ENCODE results near the gene ECSIT.
"Not testable (repeated sequence)": the region's sequence is repeated elsewhere in the genome, so short reads cannot be mapped to it uniquely, and the experiment has no call there.

Gene ECSIT
- 20.9 to 28.8 (median 27.7) reads per million in 3 donors for total RNA-seq

GRCh38 chr19:11528551-11529341 is at the start of gene ECSIT:
Gene ECSIT, minus strand, starts transcription at chr19:11529134. Its CDS starts 9,964 bp downstream, at chr19:11519170.
- no peaks in the 10 kb centered on the region for H3K27me3 ChIP-seq (replicated peaks; ENCODE audit: control insufficient read depth, insufficient read depth, low read length, poor library complexity, severe bottlenecking)
- peaks cover 6% of the 10 kb centered on the region for H3K4me1 ChIP-seq (ENCODE audit: control insufficient read depth, insufficient read depth, low read length, poor library complexity, severe bottlenecking)
- peak within 1 kb of the TSS; percentile 97 for H3K4me3 ChIP-seq (ENCODE audit: insufficient read depth, low read depth, low read length, poor library complexity, severe bottlenecking)
- DNase-seq = peak; percentile 77 to 87 (median 83)
- H3K27ac ChIP-seq (ENCODE audit: insufficient read depth, low read length, poor library complexity, severe bottlenecking) = peak within 1 kb of the TSS; percentile 80
- no peaks in the 10 kb centered on the region for H3K9me3 ChIP-seq (ENCODE audit: control insufficient read depth, low read length)
- H3K36me3 ChIP-seq (ENCODE audit: control insufficient read depth, insufficient read depth, low read length) = no peaks in the 10 kb centered on the region

GRCh38 chr19:11577451-11578257 is 48.7 kb upstream of the ECSIT start, which contains the start of gene ACP5:
Gene ACP5, minus strand, starts transcription at chr19:11577645. Its CDS starts 328 bp downstream, at chr19:11577317.
- Histone ChIP-seq H3K36me3 (ENCODE audit: control insufficient read depth, insufficient read depth, low read length) (no peaks in the 10 kb centered on the region), H3K27me3 (replicated peaks; ENCODE audit: control insufficient read depth, insufficient read depth, low read length, poor library complexity, severe bottlenecking) (no peaks in the 10 kb centered on the region), H3K4me1 (ENCODE audit: control insufficient read depth, insufficient read depth, low read length, poor library complexity, severe bottlenecking) (peaks cover 20% of the 10 kb centered on the region), H3K9me3 (ENCODE audit: control insufficient read depth, low read length) (no peaks in the 10 kb centered on the region), H3K4me3 (ENCODE audit: insufficient read depth, low read depth, low read length, poor library complexity, severe bottlenecking) (peak within 1 kb of the TSS; percentile 68), H3K27ac (ENCODE audit: insufficient read depth, low read length, poor library complexity, severe bottlenecking) (peak within 1 kb of the TSS; percentile 11)
- DNase-seq = no peak

GRCh38 chr19:11576227-11576626 is 47.3 kb upstream of the ECSIT start:
- no peaks in the 10 kb centered on the region for H3K27me3 ChIP-seq (replicated peaks; ENCODE audit: control insufficient read depth, insufficient read depth, low read length, poor library complexity, severe bottlenecking)
- H3K27ac ChIP-seq (ENCODE audit: insufficient read depth, low read length, poor library complexity, severe bottlenecking) = no peak overlapping the region
- DNase-seq = no peak
- no peaks in the 10 kb centered on the region for H3K36me3 ChIP-seq (ENCODE audit: control insufficient read depth, insufficient read depth, low read length)
- H3K9me3 ChIP-seq (ENCODE audit: control insufficient read depth, low read length) = no peaks in the 10 kb centered on the region
- H3K4me3 ChIP-seq (ENCODE audit: insufficient read depth, low read depth, low read length, poor library complexity, severe bottlenecking) = no peak overlapping the region
- H3K4me1 ChIP-seq (ENCODE audit: control insufficient read depth, insufficient read depth, low read length, poor library complexity, severe bottlenecking) = peaks cover 16% of the 10 kb centered on the region

- DNase-seq = no peak
- Histone ChIP-seq H3K36me3 (ENCODE audit: control insufficient read depth, insufficient read depth, low read length) (no peaks in the 10 kb centered on the region), H3K27ac (ENCODE audit: insufficient read depth, low read length, poor library complexity, severe bottlenecking) (no peak overlapping the region), H3K9me3 (ENCODE audit: control insufficient read depth, low read length) (no peaks in the 10 kb centered on the region), H3K4me3 (ENCODE audit: insufficient read depth, low read depth, low read length, poor library complexity, severe bottlenecking) (no peak overlapping the region), H3K4me1 (ENCODE audit: control insufficient read depth, insufficient read depth, low read length, poor library complexity, severe bottlenecking) (peaks cover 10% of the 10 kb centered on the region), H3K27me3 (replicated peaks; ENCODE audit: control insufficient read depth, insufficient read depth, low read length, poor library complexity, severe bottlenecking) (no peaks in the 10 kb centered on the region)
These were observed 45.8 kb upstream of the ECSIT start for GRCh38 chr19:11574689-11575088.

GRCh38 chr19:11573763-11574162 is 44.8 kb upstream of the ECSIT start:
- H3K9me3 ChIP-seq (ENCODE audit: control insufficient read depth, low read length); H3K27ac ChIP-seq (ENCODE audit: insufficient read depth, low read length, poor library complexity, severe bottlenecking); H3K27me3 ChIP-seq (replicated peaks; ENCODE audit: control insufficient read depth, insufficient read depth, low read length, poor library complexity, severe bottlenecking); DNase-seq; H3K4me3 ChIP-seq (ENCODE audit: insufficient read depth, low read depth, low read length, poor library complexity, severe bottlenecking); H3K36me3 ChIP-seq (ENCODE audit: control insufficient read depth, insufficient read depth, low read length): not testable (repeated sequence)
- H3K4me1 ChIP-seq (ENCODE audit: control insufficient read depth, insufficient read depth, low read length, poor library complexity, severe bottlenecking) = peaks cover 10% of the 10 kb centered on the region

GRCh38 chr19:11573354-11573753 is 44.4 kb upstream of the ECSIT start:
- H3K9me3 ChIP-seq (ENCODE audit: control insufficient read depth, low read length); H3K36me3 ChIP-seq (ENCODE audit: control insufficient read depth, insufficient read depth, low read length); DNase-seq; H3K4me1 ChIP-seq (ENCODE audit: control insufficient read depth, insufficient read depth, low read length, poor library complexity, severe bottlenecking); H3K4me3 ChIP-seq (ENCODE audit: insufficient read depth, low read depth, low read length, poor library complexity, severe bottlenecking); H3K27me3 ChIP-seq (replicated peaks; ENCODE audit: control insufficient read depth, insufficient read depth, low read length, poor library complexity, severe bottlenecking); H3K27ac ChIP-seq (ENCODE audit: insufficient read depth, low read length, poor library complexity, severe bottlenecking): not testable (repeated sequence)

GRCh38 chr19:11570039-11570462 is 41.1 kb upstream of the ECSIT start:
- Histone ChIP-seq H3K4me1 (ENCODE audit: control insufficient read depth, insufficient read depth, low read length, poor library complexity, severe bottlenecking) (no peaks in the 10 kb centered on the region), H3K9me3 (ENCODE audit: control insufficient read depth, low read length) (no peaks in the 10 kb centered on the region), H3K27ac (ENCODE audit: insufficient read depth, low read length, poor library complexity, severe bottlenecking) (no peak overlapping the region), H3K27me3 (replicated peaks; ENCODE audit: control insufficient read depth, insufficient read depth, low read length, poor library complexity, severe bottlenecking) (no peaks in the 10 kb centered on the region), H3K4me3 (ENCODE audit: insufficient read depth, low read depth, low read length, poor library complexity, severe bottlenecking) (no peak overlapping the region), H3K36me3 (ENCODE audit: control insufficient read depth, insufficient read depth, low read length) (no peaks in the 10 kb centered on the region)
- no peak for DNase-seq

- Histone ChIP-seq H3K36me3 (ENCODE audit: control insufficient read depth, insufficient read depth, low read length) (no peaks in the 10 kb centered on the region), H3K27me3 (replicated peaks; ENCODE audit: control insufficient read depth, insufficient read depth, low read length, poor library complexity, severe bottlenecking) (no peaks in the 10 kb centered on the region), H3K27ac (ENCODE audit: insufficient read depth, low read length, poor library complexity, severe bottlenecking) (no peak overlapping the region), H3K4me1 (ENCODE audit: control insufficient read depth, insufficient read depth, low read length, poor library complexity, severe bottlenecking) (no peaks in the 10 kb centered on the region), H3K4me3 (ENCODE audit: insufficient read depth, low read depth, low read length, poor library complexity, severe bottlenecking) (no peak overlapping the region), H3K9me3 (ENCODE audit: control insufficient read depth, low read length) (no peaks in the 10 kb centered on the region)
- DNase-seq = no peak
These were observed 37.2 kb upstream of the ECSIT start for GRCh38 chr19:11566164-11566563.

GRCh38 chr19:11565649-11565980 is 36.7 kb upstream of the ECSIT start:
- H3K27ac ChIP-seq (ENCODE audit: insufficient read depth, low read length, poor library complexity, severe bottlenecking); H3K4me3 ChIP-seq (ENCODE audit: insufficient read depth, low read depth, low read length, poor library complexity, severe bottlenecking); H3K4me1 ChIP-seq (ENCODE audit: control insufficient read depth, insufficient read depth, low read length, poor library complexity, severe bottlenecking); H3K36me3 ChIP-seq (ENCODE audit: control insufficient read depth, insufficient read depth, low read length); H3K9me3 ChIP-seq (ENCODE audit: control insufficient read depth, low read length); H3K27me3 ChIP-seq (replicated peaks; ENCODE audit: control insufficient read depth, insufficient read depth, low read length, poor library complexity, severe bottlenecking); DNase-seq: not testable (repeated sequence)
